Ishikawa (cell line): ENCODE data around the gene EEA1.

Source experiments
- CEBPB ChIP-seq: IDR thresholded peaks from 2 replicates; pipeline ENCODE4 v1.6.1; 2012
- CREB1 ChIP-seq: IDR thresholded peaks from 2 replicates; pipeline ENCODE4 v1.6.1; 2012; ENCODE audit warnings: low read depth
- EGR1 ChIP-seq: IDR thresholded peaks from 2 replicates; pipeline ENCODE4 v1.6.1; 2012
- EP300 ChIP-seq: IDR thresholded peaks from 2 replicates; pipeline ENCODE4 v1.6.1; 2012; ENCODE audit warnings: borderline replicate concordance
- FOXM1 ChIP-seq: IDR thresholded peaks from 2 replicates; pipeline ENCODE4 v1.6.1; 2012; ENCODE audit warnings: low read depth, borderline replicate concordance
- TAF1 ChIP-seq: IDR thresholded peaks from 2 replicates; pipeline ENCODE4 v1.6.1; 2012; ENCODE audit warnings: low read depth, mild to moderate bottlenecking
- TEAD4 ChIP-seq: IDR thresholded peaks from 2 replicates; pipeline ENCODE4 v1.6.1; 2012
- ZBTB7A ChIP-seq: IDR thresholded peaks from 2 replicates; pipeline ENCODE4 v1.6.1; 2012; ENCODE audit warnings: low read depth

DNA sequence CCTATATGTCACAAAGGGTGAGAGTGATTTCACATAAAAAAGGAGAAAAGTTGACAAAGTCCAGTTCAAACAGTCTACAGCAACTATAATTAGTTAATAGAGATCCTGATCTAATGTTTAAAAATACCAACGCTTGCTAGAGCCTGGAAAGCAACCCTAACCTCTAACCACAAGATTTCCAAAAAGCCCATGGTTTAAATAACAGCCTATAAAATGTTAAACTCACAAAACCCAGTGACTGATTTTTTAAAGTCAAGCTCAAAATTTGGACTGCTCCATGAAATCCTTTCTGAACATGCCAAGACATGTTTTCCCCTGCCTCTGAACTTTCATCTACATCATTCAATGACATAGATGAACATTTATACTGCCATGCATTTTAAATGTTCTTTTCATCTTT, 144.7 kb downstream of the EEA1 start:
- no peak for TF ChIP-seq TEAD4
- no peak for TF ChIP-seq EGR1
- TF ChIP-seq EP300, result no peak
- TF ChIP-seq CEBPB, result no peak
- TF ChIP-seq TAF1, result no peak
- no peak for TF ChIP-seq ZBTB7A
- TF ChIP-seq FOXM1, result no peak
- TF ChIP-seq CREB1, result no peak
